GM18508 (cell line): Measurements from ENCODE around the gene TMEM119.
"Not testable (repeated sequence)": the region's sequence is repeated elsewhere in the genome, so short reads cannot be mapped to it uniquely, and the experiment has no call there.

ENCODE experiments used
- ATAC-seq: cut with Tn5 transposase; IDR thresholded peaks from one replicate; pipeline ENCODE4 v1.9.1; 2021; ENCODE audit warnings: moderate number of reproducible peaks; ENCODE audit not compliant: insufficient read depth, unreplicated experiment

The TMEM119 gene

DNA sequence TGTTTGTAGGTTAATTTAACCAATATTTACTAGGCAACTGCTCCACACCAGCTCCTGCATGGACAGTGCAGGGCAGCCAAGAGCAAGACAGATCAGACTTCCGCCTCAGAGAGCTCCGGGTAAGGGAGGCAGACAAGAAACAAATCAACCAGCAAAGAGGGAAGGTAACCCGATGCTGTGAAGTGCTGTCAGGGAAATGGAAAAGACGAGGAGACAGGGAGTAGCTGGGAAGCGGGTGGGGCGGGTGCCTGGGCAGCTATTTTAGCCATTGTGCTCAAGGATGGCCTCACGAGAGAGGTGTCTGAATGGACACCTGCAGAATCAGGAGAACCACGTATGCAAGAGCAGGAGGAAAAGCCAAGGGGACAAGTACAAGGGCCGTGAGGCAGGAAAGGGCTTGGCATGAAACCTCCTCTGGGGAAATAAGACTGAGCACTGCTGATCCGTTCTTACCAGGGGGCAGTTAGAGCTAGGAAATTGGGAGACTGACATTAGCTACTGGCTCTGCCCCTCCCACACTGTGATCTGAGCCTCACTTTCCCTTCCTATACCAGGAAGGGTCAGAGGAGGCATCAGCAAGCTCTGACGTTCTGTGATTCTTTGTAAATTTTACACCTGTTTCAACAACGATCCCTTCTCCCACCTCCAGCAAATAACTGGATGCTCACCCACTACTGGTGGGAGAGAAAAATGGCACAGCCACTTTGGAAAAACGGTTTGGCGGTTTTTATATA lies 6.5 kb upstream of the TMEM119 start:
- ATAC-seq = no peak

DNA sequence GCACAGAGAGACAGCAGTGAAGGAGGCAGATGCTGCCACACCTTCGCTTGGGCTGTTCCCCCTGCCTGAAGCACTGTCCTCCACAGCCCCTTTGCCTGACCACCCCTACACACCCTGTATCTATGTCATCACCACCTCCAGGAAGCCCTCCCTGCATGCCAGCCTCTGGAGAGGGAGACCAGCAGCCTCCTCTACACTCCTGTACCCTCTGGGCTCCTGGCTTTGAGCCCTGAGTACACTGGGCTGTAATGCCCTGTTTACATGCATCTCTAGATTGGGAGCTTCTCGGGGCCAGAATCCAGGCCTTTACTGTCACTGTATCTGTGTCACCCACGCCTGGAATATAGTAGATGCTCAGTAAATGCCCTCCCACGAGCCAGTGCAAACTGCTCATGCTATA lies 5.9 kb upstream of the TMEM119 start:
- no peak for ATAC-seq

DNA sequence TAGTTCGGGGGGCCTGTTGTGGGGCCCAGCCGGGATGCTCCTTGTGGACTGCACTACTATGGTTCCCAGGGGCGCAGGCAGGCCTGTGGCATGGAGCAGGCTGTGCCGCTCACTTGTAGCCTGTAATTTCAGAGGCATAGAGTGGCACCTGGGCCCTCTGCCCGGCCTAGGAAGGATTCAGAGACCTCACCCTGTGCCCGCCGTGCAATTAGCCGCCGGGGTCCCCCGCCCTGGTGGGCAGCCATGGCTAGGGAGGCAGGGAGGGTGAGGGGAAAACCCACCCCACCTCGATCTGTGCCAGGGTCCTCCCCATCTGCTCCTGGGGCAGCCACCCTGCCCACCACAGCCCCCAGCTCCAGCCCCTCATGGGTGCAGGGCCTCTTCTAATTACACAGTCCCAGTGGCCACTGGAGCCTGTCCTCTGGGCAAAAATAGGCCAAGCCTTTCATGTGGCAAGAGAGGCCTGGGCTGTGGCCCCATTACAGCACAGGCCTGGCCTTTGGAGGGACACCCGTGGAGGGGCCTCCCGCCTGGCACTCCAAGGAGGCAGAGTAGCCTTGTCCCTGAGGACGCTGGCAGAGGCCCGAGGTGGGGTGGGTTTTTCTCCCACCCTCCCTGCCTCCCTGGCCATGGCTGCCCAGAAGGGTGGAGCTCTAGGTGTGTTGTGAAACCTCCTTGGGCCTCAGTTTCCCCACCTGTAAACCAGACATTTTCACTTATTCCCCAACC lies 5.3 kb upstream of the TMEM119 start:
- no peak for ATAC-seq

DNA sequence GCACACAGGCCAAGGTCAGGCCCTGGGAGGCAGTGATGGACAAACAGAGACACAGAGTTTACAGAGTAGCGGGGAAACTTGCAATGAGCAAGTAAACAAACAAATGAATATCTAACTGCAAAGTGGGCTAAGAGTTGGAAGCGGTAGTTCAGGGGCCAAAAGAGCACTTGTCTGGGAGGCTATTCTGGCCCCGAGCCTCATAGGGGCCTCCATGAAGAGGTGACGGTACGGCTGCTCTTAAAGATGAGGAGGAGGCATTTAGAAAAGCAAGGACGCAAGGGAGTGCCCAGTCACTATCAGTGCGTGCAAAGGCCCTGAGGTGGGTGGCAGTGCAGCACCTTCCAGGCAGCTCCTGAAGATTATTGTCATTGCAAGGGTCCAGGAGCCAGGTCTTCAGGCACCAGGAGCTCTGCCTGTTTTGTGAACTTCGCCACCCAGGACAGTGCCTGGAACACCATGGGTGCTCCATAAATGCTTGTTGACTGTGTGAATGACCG lies 4.4 kb upstream of the TMEM119 start:
- ATAC-seq = no peak

DNA sequence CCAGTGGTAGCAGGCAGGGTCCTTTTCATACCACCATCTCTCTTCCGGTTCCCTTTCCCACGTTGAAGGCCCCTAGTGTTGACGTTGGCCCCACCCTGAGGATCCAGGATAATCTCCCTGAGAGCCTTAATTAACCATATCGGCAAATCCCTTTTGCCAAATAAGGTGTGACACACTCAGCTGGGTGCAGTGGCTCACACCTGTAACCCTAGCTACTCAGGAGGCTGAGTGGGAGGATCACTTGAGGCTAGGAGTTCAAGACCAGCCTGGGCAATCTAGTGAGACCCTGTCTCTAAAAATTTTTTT lies 2.8 kb upstream of the TMEM119 start:
- ATAC-seq = no peak

DNA sequence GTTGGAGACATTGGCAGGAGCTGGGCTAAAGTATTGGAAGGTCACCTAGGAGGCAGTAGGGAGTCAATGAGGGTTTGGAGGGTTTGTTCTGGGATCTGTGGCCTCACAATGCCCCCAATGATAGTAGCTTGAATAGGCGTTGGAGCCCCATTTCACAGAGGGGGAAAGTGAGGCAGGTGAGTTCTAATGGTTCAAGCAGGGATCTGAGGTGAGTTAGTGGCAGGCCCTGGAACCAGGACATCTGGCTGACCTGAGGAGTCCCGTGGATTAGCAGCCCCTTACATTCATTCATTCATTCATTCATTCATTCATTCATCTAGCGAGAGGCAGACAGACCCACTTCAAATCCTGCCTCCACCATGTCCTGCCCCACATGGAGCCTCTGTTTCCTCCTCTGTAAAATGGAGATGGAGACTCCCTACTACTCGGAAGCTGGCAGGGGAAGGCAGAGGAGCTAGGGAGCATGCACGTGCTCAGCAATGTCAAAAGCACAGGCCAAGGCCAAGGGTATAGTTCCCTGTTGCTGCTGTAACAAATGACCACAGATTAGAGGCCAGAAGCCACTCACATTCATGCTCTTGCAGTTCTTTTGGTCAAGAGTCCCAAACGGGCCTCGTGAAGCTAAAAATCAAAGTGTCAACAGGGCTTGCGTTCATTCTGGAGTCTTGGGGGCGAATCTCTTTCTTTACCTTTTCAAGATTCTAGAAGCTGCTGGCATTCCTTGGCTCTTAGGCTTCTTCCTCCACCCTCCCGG lies 2.2 kb upstream of the TMEM119 start:
- no peak for ATAC-seq

DNA sequence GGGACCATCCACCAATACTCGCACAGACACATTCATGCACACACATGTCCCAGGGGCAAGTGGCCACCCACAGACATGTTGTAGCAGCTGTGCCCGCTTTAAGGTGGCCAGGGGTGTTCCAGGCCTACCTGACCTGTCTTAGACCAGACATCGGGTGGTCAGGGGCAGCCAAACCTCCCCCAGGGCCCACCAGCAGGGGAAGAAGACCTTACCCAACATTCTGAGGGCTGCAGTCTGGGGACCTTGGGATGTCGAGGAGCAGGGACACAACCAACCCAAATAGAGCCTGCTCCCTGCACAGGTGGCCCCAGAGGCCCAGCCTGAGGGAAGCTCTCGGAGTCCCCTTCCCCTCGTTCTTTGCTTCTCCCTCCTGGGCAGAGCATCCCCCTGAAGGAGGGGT lies 1.7 kb upstream of the TMEM119 start:
- ATAC-seq = no peak

DNA sequence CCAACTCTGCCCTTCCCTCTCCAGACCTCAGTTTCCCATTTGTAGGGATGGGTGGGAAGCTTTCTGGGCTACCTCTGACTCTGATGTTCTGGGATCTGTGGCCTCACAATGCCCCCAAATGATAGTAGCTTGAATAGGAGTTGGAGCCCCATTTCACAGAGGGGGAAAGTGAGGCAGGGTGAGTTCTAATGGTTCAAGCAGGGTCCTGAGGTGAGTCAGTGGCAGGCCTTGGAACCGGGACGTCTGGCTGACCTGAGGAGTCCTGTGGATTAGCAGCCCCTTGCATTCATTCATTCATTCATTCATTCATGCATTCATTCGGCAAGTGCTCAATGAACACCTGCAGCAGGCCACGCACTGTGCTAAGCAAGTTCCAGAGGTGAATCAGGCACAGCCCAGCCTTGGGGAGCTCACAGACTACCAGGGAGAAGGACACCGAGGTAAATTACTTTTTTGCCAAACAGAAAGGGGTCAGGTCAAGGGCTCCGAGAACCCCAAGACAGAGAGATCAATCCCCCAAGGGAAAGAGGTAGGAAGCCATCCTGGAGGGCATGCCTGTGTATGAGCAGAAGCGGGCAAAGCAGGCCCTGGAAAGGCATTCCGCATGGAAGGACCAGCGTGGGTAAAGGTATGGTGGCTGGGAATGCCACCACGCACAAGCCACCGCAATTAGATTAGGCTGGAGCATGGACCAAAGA lies 818 bp upstream of the TMEM119 start:
- ATAC-seq = no peak

DNA sequence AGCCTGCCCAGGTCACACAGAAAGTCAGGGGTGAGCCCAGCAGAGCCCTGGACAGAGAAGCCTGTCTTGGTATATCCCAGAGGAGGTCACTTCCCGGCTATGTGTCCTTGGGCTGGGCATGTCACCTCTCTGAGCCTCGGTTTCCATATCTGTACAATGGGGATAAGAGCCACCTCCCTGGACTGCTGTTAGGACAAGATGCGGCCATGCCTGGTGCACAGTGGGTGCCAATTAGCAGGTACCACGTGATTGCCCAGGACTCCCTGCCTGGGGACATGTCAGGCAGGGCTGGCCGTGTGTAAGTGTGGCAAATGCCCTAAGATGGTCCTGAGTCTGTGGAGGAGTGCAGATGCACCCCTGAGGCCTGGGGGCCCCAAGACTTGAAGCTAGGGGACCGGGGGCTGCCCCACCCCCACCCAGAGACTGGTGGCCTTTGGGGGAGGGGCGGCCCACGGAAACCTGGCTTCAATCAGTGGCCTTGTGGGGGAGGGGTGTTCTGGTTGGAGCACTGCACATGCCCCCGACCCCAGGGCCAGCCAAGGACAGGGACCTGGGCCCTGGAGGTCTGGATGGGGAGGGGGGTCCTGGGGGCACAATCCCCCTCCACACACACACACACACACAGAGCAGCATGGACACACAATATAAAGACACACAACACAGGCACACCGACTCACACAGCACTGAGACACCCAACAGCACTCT lies 878 bp downstream of the TMEM119 start:
- no peak for ATAC-seq

DNA sequence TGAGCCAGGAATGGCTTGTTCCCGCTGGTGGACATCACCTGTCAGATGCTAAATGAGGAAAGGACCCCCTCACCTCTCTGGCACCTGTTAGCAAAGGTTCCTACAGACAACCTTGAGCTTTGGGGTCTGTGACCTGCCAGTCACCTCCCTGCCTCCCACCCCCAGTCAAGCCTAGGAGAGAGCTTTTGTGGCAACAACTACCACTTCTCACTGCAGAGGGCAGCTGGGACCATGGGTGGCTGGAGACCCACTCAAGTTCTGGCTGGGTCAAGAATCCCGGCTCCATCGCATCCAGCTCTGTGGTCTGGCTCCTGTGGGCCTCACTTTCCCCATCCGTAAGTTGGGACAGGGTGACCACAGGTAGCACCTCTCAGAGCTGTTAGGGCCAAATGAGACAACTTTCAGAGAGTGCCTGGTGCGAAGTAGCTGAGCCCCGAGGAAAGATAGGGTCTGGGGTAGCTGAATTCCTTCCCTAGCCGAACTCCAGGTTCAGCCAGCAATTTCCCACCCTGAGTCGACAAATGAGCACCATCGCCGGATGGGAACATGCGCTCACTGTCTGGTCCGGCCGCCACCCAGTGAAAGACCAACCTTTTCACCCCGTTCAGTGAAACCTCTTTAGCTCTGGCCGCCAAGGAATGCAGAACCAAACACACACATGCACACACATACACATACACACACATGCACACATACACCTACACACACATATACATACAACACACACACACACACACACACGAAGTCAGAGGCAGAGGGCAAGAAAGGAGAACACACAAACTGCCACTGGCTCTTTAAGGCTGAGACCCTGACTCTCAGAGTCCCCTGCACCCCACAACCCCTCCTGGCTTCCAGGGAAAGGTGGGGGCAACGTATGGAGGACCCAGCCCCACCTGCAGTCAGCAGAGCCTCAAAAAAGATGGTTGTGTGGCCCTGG lies 1.9 kb downstream of the TMEM119 start:
- no peak for ATAC-seq

DNA sequence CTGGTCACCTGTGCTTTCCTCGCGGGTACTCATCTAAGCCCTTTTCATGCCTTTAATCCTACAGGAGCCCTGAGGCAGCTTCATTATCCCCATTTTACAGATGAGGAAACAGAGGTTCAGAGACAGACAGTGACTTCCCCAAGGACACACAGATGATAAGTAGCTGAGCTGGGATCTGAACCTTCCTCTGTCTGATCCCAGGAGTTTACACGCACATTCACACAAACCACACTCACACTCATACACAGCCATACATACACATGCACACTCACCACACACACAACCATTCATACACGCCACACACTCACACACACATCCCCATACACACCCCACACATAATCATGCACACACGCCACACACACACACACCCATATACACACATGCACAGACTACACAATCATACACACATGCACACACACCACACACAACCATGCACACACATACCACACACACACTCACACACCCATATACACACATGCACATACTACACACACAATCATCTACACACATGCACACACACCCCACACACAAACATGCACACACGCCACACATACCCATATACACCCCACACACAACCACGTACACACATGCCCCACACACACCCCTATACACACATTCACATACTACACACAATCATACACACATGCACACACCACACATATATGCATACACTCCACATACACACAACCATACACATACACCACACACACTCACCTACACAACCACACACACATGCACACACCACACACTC lies 2.7 kb downstream of the TMEM119 start:
- ATAC-seq = no peak

DNA sequence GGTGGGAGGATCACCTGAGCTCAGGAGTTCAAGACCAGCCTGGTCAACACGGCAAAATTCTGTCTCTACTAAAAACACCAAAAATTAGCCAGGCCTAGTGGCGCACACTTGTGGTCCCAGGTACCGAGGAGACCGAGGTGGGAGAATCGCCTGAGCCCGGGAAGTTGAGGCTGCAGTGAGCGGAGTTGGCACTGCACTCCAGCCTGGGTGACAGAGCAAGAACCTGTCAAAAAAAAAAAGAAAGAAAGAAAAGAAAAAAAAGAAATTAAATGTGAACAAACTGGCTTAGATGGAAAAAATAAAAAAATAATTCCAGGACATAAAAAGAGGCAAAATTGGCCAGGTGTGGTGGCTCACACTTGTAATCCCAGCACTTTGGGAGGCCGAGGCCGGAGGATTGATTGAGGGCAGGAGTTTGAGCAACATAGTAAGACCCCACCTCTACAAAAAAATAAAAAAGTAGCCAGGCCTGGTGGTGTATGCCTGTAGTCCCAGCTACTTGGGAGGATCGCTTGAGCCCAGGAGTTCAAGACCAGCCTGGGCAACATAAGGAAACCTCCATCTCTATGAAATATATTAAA lies 3.5 kb downstream of the TMEM119 start:
- ATAC-seq = no peak

DNA sequence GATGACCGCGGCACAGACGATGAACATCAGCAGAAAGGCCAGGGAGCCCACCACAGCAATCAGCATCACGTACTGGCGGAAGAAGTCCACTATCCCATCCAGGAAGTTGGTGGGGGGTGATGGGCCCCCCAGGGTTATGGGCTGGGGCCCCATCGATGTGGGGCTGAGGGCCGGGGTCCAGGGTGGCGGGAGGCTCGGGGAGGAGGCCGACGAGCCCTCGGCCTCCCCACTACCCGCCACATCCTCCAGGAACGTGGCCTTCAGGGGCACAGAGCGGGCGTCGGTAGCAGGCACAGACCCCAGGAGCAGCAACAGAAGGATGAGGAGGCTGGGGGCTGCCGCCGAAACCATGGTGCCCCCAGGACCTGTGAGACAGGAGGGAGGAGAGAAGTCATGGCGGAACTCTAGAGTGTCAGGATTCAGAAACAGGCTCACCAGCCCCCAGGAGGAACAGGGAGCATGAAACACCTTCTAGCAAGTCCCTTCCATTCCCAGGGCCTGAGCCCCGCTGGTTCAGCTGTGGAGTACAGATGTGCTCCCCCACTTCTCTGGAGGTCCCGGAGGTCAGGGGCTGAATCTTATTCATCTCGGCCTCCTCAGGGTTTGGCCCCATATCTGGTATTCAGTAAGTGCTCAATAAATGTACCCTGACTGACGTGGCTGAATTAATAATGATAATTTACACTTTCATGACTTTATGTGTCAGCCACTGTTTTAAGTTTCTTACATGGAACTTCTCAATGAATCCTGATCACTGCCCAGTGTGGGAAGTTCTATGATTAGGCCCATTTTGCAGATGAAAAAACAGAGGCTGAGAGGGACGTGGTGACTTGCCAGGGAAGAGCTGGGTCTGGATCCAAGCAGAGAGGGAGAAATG lies 5.6 kb downstream of the TMEM119 start:
- ATAC-seq = no peak

DNA sequence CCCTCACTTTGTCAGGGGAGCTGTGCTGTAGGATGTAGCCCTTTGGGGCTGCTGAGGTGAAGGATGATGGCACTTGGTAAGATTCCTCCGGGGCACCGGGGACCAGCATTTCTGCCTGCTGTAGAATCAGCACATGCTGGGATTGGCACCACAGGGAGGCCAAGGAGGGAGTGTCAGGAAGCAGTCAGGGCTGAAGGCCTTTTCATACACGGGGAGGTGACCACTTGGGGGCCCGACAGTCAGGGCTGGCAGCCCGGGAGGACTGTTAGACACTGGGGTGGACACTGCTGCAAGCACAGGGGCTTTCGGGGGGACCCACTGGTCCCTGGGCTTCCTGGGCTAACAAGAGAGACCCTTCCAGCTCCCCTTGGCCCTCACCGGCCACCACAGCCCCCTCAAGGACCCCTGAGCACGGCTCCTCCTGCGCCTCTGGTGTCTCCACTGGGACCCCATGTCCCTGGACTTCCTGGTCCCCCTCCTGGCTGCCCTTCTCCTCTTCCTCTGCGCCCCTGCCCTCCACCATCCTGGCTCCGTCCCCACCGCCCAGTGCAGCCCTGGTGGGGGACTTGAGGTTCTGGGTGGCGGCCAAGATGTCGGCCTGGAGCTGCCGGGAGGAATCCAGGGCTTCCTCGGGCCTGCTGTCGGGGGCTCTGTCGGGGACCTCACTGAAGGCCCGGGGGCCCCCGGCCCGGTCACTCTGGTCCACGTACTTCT lies 6.5 kb downstream of the TMEM119 start:
- no peak for ATAC-seq

DNA sequence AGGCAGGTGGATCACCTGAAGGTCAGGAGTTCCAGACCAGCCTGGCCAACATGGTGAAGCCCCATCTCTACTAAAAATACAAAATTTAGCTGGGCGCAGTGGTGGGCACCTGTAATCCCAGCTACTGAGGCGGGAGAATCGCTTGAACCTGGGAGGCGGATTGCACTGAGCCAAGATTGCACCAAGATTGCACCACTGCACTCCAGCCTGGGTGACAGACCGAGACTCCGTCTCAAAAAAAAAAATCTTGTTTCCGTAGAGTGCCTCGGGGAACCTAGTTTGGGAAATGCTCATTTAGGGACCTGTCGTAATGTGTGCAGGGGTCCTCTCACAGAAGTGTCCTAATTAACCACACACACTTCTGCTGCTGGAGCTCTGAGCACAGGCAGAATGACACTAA lies 7.4 kb downstream of the TMEM119 start:
- not testable (repeated sequence) for ATAC-seq

DNA sequence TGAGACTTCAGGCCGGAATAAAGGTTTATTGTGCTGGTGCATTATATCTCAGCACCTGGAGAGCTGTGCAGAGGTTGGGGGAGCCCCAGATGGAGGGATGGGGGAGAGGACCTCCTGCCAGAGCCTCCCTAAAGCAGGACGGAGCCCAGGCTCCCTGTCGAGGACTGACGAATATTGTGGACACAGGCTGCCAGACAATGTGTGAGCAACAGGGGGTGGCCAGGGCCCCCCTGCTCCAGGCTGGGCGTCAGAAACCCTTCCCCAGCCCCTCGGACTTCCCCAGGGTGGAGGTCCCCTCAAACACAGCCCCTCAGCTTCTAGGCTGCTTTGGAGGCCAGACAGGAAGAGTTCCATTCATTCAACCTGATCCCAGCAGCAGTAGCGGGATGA lies 8.0 kb downstream of the TMEM119 start:
- no peak for ATAC-seq
